NCI-H1417 treated with DMSO at 0.1 percent for 48 hours (cell line): ENCODE data around the gene ARG2.

Source experiments
- DNase-seq: peaks from one replicate; lab custom pipeline; 2025; lab: John Stamatoyannopoulos, UW

ARG2 gene

GRCh38 chr14:67683842-67684241 is 64.1 kb downstream of the ARG2 start:
- no peak for DNase-seq

GRCh38 chr14:67690011-67690410 is 70.3 kb downstream of the ARG2 start:
- no peak for DNase-seq

- peak; percentile 24 for DNase-seq
These were observed 75.2 kb downstream of the ARG2 start for GRCh38 chr14:67694791-67695393.

- peak; percentile 45 for DNase-seq
These were observed 75.8 kb downstream of the ARG2 start, which contains the start of gene RDH11 for GRCh38 chr14:67695394-67695949. Gene RDH11 (minus strand): TSS chr14:67695764. CDS start chr14:67695703, 61 bp downstream.

GRCh38 chr14:67697006-67697405 is 77.3 kb downstream of the ARG2 start:
- no peak for DNase-seq

- no peak for DNase-seq
These were observed 78.5 kb downstream of the ARG2 start for GRCh38 chr14:67698179-67698578.
